GM19099 (cell line): ENCODE measurements around the gene IGLL1.

Source experiments
- POLR2A ChIP-seq: IDR thresholded peaks from 3 replicates; pipeline ENCODE4 v1.6.1; 2011; ENCODE audit warnings: low read depth; ENCODE audit not compliant: insufficient read length; ENCODE audit errors: extremely low read depth

Gene IGLL1

DNA sequence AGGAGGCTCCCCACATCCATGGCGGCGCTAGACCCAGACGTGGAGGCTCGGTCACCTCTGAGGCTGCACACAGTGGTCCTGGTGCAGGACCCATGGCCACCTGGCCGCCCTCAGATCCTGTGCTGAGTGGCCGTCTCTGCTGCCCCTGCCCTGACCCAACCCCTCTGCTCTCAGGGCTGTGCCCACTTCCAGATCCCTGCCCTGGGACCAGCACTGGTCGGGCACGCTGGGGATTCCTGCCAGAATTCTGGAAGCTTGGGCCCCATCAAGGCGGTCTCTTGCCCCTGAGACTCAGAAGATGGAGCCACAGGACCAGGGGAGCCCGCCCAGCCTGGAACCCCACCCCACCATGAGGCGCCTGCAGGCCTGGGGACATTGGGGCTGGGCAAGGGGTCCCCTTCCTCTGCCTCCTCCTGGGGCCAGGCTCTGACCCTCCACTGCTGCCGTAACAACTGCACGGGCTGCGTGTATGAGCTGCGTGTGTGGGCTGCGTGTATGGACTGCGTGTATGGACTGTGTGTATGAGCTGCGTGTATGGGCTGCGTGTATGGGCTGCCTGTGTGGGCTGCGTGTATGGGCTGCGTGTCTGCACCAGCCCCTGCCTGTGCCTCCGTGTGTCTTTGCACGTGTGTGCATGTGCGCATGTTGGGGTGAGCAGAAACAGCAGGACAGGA, 48.7 kb downstream of the IGLL1 start:
- no peak for TF ChIP-seq POLR2A

DNA sequence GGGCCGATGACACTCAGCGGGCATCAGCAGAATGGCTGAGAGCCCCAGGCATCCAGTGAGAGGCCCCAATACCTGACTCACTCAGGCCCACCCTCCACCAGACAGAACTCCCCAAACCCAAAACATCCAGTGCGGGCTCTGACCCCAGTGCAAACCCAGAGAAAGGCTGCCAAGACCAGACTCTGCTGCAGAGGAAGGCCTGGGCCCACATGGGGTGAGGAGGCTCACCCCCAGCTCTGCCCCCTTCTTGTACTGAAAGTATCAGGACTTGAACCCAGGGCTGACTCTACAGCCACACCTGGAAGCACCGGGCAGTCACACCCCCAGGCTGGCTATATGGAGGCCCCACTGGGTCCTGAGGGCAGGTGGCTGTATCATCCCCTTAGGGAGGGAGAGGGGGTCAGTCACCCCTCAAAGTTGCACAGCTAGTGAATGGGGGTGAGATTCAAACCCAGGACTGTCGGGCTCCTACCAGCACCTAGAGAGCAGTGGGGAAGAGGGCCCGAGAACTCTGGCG, 49.3 kb downstream of the IGLL1 start:
- no peak for TF ChIP-seq POLR2A

DNA sequence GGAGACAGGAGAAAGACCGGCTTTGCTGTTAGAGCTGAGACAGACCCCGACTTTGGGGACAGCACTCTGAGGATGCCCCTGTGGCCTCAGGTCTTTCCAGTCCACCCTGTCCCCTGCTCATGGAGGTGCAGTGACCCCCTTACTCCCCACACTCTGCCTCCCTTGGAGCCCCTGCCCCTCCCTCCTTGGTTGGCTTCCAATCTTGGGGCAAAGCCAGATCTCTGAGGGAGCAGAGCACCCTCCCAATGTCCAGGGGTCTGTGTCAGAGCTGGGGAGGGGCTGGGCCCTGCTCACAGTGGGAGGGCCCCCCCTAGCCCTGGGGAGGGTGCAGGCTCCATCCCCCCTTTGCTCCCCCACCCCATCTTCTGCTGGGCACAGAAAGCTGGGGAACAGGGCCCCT, 50.0 kb downstream of the IGLL1 start:
- no peak for TF ChIP-seq POLR2A

DNA sequence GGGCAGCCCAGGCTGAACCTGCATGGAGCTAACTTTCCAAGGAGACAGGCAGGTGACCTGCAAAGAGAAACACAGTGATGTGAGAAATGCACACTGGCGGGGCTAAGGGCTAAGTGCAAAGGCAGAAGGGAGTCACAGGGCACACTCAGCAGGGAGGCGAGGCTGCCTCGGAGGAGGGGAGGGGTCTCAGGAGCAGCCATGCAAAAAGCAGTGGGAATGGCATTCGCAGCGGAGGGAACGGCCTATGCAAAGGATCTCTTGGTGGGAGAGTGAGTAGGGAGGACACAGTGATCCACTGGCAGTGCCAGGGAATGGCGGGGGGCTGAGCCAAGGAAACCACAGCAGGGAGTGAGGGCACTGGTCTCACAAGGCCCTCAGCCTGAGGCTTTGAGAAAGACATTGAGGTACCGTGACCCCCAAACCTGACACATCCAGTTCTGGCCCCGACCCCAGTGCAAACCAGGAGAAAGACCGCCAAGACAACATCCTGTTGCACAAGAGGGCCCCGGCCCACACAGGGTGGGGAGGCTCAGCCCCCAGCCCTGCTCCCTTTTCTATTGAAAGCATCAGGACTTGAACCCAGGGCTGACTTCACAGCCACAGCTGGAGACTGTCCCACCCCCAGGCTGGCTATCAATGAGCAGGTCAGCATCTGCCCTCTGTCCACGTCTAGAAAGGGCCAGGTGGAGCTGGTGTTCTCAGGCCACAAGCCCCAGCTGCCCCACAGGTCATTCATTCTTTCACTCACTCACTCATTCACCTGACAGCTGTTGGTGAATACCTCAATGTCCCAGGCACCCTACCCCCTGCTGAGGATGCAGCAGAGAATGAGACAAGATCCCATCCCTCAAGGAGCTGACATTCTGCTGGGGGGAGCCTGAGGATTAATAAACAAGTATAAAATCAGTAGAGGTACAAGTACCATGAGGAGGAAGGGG, 50.7 kb downstream of the IGLL1 start:
- TF ChIP-seq POLR2A, result no peak

DNA sequence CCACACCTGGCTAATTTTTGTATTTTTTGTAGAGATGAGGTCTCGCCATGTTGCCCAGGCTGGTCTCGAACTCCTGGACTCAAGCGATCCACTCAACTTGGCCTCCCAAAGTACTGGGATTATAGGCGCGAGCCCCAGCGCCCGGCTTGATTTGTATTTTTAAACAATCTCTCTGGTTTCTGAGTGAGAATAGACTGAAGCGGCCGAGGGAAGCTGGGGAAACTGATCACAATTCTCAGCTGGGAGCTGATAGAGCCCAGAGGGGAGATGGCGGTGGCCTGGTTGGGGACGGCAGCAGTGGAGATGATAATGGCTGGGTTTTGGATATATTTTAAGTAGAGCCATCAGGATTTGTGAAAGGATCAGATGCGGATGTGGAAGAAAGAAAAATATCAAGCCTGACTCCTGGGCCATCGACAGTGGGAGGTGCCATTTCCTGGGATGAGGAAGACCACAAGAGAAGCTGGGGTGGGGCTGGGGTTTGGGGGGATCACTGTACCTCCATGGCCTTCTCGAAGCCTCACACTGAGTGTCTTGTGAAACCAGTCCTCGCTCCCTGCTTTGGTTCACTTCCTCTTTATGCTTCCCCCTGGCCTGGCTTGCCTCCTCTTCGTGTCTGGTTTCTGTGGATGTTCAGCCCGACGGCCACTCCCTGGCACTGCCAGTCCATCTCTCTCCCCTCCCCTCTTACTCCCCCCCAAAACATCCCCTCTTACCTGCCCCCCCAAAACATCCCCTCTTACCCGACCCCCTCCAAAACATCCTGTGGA, 51.9 kb downstream of the IGLL1 start:
- TF ChIP-seq POLR2A, result no peak

DNA sequence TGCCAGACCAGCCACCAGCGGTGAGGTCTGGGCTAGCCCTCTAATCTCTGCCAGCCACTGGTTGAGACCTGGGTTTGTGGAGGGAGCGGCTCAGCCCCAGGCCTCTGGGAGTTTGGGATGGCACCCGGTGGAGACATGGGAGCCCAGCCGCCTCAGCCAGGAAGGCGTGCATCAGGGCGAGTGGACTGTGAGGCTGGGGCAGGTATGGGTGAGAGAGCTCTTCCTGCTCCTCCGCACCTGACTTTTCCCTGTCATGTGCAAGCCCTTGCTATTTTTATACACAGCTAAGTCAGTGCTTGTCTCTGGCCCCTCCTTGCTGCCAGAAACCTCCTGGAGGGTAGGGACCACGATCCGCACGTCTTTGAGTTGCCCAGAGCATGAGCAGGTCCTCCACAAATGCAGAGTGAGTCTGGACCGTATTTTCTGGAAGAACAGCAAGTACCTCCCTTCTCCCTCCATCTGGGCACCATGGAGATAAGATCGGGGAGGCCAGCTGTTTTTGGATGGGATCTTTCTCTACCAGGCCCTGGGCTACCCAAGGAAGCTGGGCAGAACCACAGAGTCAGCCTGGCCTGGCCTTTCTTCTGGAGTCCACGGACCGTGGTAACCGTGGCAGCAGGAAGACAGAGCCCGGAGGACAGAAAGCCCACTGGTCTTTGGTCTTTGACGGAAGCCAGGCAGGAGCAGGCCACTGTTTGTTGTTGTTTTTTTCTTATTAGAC, 53.3 kb downstream of the IGLL1 start:
- no peak for TF ChIP-seq POLR2A

DNA sequence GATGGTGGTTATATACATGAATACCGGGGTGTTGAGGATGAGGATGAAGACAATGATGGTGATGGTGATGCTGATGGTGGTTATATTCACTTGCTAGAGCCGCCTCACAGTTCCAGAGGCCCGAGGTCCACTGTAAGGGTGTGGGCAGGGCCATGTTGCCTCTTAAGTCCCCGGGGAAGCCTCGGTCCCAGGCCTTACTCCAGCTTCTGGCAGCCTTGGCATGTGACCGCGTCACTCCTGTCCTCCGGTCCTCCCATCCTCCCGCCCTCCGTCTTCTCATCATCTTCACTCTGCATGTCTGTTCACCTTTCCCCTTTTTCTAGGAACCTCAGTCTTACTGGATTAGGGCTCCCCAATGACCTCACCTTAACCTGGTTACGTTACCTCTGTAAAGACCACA, 54.6 kb downstream of the IGLL1 start:
- no peak for TF ChIP-seq POLR2A

DNA sequence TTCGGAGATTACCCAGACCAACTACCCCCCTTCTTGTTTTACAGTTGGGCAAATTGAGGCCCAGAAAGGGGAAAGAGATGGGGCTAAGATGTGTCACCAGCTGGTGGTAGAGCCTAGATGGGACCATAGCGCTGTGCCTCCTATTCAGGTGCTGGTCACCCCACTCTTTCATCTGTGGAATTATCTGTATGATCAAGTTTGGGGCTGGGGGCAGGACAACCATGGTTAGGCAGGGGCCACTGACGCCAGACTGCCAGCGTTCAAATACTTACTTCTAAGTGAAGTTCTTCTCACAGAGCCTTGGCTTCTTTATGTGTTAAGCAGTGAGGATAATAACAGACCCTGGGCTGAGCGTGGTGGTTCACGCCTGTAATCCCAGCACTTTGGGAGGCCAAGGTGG, 55.9 kb downstream of the IGLL1 start:
- TF ChIP-seq POLR2A, result no peak

DNA sequence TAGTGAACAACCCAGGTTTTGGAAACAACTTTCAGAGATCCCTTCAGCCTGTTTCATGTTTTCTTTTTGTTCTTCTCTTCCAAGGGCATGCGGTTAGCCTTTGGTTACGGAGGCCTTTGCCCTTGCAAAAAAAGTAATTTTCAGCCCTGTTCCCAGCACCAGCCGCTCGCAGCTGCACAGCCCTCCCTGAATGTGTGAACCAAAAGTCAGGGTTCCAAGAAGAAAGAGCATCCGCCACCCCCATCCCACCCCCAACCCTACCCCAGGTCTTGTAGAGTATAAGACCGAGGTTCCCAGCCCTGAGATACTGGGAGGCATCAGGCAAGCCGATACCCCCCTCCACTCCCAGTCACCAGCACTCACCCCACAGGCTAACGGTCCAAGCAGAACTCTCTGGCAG, 56.4 kb downstream of the IGLL1 start:
- no peak for TF ChIP-seq POLR2A
